GM18498 (cell line): Measurements from ENCODE around the gene CRIP2.

Source experiments
- ATAC-seq: cut with Tn5 transposase; IDR thresholded peaks from one replicate; pipeline ENCODE4 v1.9.1; 2021; ENCODE audit warnings: mild to moderate bottlenecking, moderate library complexity; ENCODE audit not compliant: unreplicated experiment

CRIP2 gene

GRCh38 chr14:105476097-105476830 is 1.6 kb downstream of the CRIP2 start:
- no peak for ATAC-seq

- ATAC-seq, result no peak
Measured at GRCh38 chr14:105476831-105477659, 2.4 kb downstream of the CRIP2 start.

- ATAC-seq, result no peak
Measured at GRCh38 chr14:105477660-105478397, 3.2 kb downstream of the CRIP2 start.

- ATAC-seq, result no peak
Measured at GRCh38 chr14:105478398-105479251, 4.0 kb downstream of the CRIP2 start.

GRCh38 chr14:105479431-105480158 is 5.0 kb downstream of the CRIP2 start:
- ATAC-seq, result no peak

GRCh38 chr14:105480199-105480746 is 5.7 kb downstream of the CRIP2 start:
- no peak for ATAC-seq

GRCh38 chr14:105480807-105481801 is 6.5 kb downstream of the CRIP2 start:
- ATAC-seq, result peak; percentile 57

- ATAC-seq, result peak; percentile 55
Measured at GRCh38 chr14:105481886-105482457, 7.4 kb downstream of the CRIP2 start.

- no peak for ATAC-seq
Measured at GRCh38 chr14:105482486-105483110, 8.0 kb downstream of the CRIP2 start.

GRCh38 chr14:105483300-105484068 is 8.9 kb downstream of the CRIP2 start:
- no peak for ATAC-seq

GRCh38 chr14:105484069-105484996 is 9.7 kb downstream of the CRIP2 start:
- no peak for ATAC-seq

GRCh38 chr14:105484997-105485393 is 10.4 kb downstream of the CRIP2 start:
- no peak for ATAC-seq

GRCh38 chr14:105485739-105486162 is 11.1 kb downstream of the CRIP2 start:
- ATAC-seq, result no peak

GRCh38 chr14:105486163-105486973 is 11.7 kb downstream of the CRIP2 start, which contains the start of gene CRIP1:
TSS of gene CRIP1 (plus strand) at chr14:105486886. CDS start at chr14:105487260, 374 bp downstream.
- no peak for ATAC-seq

GRCh38 chr14:105486974-105487448 is 12.4 kb downstream of the CRIP2 start:
- no peak for ATAC-seq
